HL-60 (cell line): ENCODE measurements around the gene TOX2.

ENCODE experiments used
- DNase-seq, 2 experiments: peaks; one replicate each; pipeline ENCODE4 v3.0.0-alpha.2; 2010 to 2020; ENCODE audit warnings: low read depth in 1 of 2, low spot score in 1 of 2
- H3K27ac ChIP-seq: fragments of 250-450 bp; sonication (Bioruptor Pico); replicated peaks from 2 replicates; pipeline ENCODE4 v1.5.1; 2020; ENCODE audit warnings: mild to moderate bottlenecking, moderate library complexity
- H3K27me3 ChIP-seq: fragments of 250-450 bp; sonication (Bioruptor Pico); 2 replicates; pipeline ENCODE4 v1.5.1; 2021; ENCODE audit warnings: mild to moderate bottlenecking, moderate library complexity; ENCODE audit not compliant: insufficient read depth, poor library complexity, severe bottlenecking
- H3K4me3 ChIP-seq: replicated peaks from 2 replicates; pipeline ENCODE4 v1.5.1; 2011; ENCODE audit warnings: mild to moderate bottlenecking, control low read depth, low read length; ENCODE audit not compliant: insufficient read depth
- GABPA ChIP-seq: IDR thresholded peaks from 2 replicates; pipeline ENCODE4 v1.6.1; 2012; ENCODE audit warnings: low read depth
- POLR2AphosphoS5 ChIP-seq: IDR thresholded peaks from 2 replicates; pipeline ENCODE4 v1.6.1; 2012; ENCODE audit warnings: low read depth
- SPI1 ChIP-seq: IDR thresholded peaks from 2 replicates; pipeline ENCODE4 v1.6.1; 2012; ENCODE audit warnings: low read depth, mild to moderate bottlenecking, borderline replicate concordance
- TF ChIP-seq, protein P1 (sequence below): IDR thresholded peaks from one replicate; pipeline ENCODE4 v1.5.1; 2011; ENCODE audit warnings: low read length, control low read depth, inconsistent platforms; ENCODE audit not compliant: insufficient read depth
- TF ChIP-seq, protein P2 (sequence below): IDR thresholded peaks from 2 replicates; pipeline ENCODE4 v1.6.1; 2012; ENCODE audit warnings: low read depth; ENCODE audit not compliant: insufficient replicate concordance

The TOX2 gene

DNA sequence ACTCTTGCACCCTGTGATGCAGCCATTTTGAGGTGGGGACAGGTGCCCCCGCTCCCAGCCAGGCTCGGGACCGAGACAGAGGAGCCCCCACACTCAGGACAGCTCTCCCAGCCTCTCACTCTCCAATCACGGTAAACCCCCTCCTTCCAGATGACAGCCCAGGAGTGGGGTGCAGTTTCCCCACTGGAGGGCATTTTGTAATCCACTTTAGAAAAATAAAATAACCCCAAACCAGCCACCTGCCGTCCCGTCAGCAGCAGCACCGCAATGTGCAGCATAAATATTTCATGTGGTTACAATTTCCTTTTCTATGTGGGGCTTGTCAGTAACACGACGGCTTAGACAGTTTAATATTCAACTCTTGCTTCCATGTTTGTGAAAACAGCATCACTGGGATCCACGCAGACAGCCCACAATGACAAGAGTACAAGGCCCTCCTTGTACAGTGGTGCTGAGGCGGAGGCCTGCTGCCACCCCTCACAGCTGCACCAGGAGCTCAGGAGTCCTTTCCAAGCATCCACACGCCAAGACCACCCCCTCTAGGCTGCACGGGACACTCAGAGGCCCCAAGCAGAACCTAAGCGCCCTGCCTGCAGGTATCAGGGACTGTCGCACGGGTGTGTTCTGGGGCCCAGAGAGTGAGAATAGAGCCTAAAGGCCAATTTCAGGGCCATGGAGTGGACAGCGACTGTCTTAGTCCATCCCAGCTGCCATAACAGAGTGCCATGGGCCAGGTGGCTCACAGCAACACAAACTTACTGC, 155.7 kb downstream of the TOX2 start:
- DNase-seq = peak in 1 of 2 experiments; percentile 63
- Histone ChIP-seq H3K27me3 (no peaks in the 10 kb centered on the region), H3K4me3 (no peak overlapping the region), H3K27ac (peak overlapping the region; percentile 92)
- TF ChIP-seq, protein P1, sequence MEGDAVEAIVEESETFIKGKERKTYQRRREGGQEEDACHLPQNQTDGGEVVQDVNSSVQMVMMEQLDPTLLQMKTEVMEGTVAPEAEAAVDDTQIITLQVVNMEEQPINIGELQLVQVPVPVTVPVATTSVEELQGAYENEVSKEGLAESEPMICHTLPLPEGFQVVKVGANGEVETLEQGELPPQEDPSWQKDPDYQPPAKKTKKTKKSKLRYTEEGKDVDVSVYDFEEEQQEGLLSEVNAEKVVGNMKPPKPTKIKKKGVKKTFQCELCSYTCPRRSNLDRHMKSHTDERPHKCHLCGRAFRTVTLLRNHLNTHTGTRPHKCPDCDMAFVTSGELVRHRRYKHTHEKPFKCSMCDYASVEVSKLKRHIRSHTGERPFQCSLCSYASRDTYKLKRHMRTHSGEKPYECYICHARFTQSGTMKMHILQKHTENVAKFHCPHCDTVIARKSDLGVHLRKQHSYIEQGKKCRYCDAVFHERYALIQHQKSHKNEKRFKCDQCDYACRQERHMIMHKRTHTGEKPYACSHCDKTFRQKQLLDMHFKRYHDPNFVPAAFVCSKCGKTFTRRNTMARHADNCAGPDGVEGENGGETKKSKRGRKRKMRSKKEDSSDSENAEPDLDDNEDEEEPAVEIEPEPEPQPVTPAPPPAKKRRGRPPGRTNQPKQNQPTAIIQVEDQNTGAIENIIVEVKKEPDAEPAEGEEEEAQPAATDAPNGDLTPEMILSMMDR = no peak
- no peak for TF ChIP-seq SPI1
- TF ChIP-seq GABPA = no peak
- TF ChIP-seq, protein P2, sequence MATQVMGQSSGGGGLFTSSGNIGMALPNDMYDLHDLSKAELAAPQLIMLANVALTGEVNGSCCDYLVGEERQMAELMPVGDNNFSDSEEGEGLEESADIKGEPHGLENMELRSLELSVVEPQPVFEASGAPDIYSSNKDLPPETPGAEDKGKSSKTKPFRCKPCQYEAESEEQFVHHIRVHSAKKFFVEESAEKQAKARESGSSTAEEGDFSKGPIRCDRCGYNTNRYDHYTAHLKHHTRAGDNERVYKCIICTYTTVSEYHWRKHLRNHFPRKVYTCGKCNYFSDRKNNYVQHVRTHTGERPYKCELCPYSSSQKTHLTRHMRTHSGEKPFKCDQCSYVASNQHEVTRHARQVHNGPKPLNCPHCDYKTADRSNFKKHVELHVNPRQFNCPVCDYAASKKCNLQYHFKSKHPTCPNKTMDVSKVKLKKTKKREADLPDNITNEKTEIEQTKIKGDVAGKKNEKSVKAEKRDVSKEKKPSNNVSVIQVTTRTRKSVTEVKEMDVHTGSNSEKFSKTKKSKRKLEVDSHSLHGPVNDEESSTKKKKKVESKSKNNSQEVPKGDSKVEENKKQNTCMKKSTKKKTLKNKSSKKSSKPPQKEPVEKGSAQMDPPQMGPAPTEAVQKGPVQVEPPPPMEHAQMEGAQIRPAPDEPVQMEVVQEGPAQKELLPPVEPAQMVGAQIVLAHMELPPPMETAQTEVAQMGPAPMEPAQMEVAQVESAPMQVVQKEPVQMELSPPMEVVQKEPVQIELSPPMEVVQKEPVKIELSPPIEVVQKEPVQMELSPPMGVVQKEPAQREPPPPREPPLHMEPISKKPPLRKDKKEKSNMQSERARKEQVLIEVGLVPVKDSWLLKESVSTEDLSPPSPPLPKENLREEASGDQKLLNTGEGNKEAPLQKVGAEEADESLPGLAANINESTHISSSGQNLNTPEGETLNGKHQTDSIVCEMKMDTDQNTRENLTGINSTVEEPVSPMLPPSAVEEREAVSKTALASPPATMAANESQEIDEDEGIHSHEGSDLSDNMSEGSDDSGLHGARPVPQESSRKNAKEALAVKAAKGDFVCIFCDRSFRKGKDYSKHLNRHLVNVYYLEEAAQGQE = peak; percentile 85
- no peak for TF ChIP-seq POLR2AphosphoS5

DNA sequence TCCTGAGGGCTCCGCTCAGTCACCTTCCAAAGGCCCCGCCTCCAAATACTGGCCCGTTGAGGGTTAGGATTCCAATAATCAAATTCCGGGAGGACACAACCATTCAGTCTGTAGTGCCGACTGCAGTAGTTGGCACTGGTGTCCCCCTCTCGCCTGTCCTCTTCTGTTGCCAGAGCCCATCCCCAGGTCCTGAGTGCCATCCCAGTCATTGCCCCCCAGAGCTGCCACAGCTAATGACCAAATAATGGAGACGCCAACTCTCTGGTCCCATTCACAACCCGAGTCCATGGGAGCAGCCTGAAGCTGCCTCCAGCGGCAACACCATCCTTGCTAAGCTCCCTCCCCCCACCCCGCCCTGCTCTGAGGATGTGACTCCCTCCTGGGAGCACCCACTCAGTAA, 156.4 kb downstream of the TOX2 start:
- H3K27me3 ChIP-seq = no peaks in the 10 kb centered on the region
- H3K4me3 ChIP-seq = no peak overlapping the region
- peak overlapping the region; percentile 92 for H3K27ac ChIP-seq
- TF ChIP-seq, protein P1 = no peak
- TF ChIP-seq POLR2AphosphoS5 = no peak
- no peak for TF ChIP-seq SPI1
- TF ChIP-seq GABPA = no peak
- TF ChIP-seq, protein P2 = no peak
- no peak for DNase-seq

DNA sequence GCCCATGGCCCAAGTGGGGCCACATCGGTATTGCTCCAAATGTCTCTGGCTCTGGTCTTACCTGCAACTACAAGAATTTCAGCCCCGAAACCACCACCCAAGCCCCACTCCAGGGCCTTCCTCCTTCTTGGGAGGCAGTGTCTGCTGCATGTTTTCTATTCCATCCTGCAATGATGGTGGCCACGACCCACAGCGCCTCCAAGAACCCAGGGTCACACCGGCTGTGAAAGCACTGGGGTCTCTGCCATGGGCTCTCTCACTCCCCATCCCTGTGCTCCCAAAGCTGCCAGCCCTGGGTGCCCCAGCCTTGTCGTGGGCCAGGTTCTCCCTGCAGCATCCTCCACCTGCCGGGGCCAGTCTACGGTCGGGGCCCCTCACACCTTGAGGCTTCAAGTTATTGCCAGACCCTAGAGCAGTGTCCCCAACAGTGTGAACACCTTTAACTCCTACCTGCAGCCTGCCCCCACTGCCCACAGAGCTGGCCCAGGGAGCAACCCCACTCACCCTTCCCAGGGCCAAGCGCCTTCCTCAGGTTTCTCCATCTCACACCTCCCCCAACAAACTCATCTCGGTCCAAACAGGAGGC, 157.0 kb downstream of the TOX2 start:
- no peaks in the 10 kb centered on the region for H3K27me3 ChIP-seq
- DNase-seq = no peak
- TF ChIP-seq POLR2AphosphoS5 (no peak), GABPA (no peak), SPI1 (no peak)
- TF ChIP-seq, protein P1 = no peak
- TF ChIP-seq, protein P2 = no peak
- H3K4me3 ChIP-seq = no peak overlapping the region
- H3K27ac ChIP-seq = peak overlapping the region; percentile 92
